HG03280 (cell line): ENCODE data around the gene IFNL1.
"Not testable (repeated sequence)": the region's sequence is repeated elsewhere in the genome, so short reads cannot be mapped to it uniquely, and the experiment has no call there.

ENCODE experiments used
- ATAC-seq: cut with Tn5 transposase; IDR thresholded peaks from one replicate; pipeline ENCODE4 v1.9.1; 2021; ENCODE audit warnings: mild to moderate bottlenecking, moderate library complexity; ENCODE audit not compliant: unreplicated experiment

The IFNL1 gene

GRCh38 chr19:39328046-39328705 is 32.0 kb downstream of the IFNL1 start:
- no peak for ATAC-seq

GRCh38 chr19:39329948-39330347 is 33.7 kb downstream of the IFNL1 start:
- no peak for ATAC-seq

GRCh38 chr19:39332293-39332692 is 36.1 kb downstream of the IFNL1 start:
- ATAC-seq, result no peak

- not testable (repeated sequence) for ATAC-seq
These were observed 36.5 kb downstream of the IFNL1 start for GRCh38 chr19:39332738-39333137.

GRCh38 chr19:39333507-39333906 is 37.3 kb downstream of the IFNL1 start:
- no peak for ATAC-seq

GRCh38 chr19:39334444-39334976 is 38.3 kb downstream of the IFNL1 start:
- no peak for ATAC-seq

- no peak for ATAC-seq
These were observed 39.0 kb downstream of the IFNL1 start for GRCh38 chr19:39335168-39335548.

- ATAC-seq, result no peak
These were observed 40.3 kb downstream of the IFNL1 start for GRCh38 chr19:39336483-39336882.

GRCh38 chr19:39339674-39340073 is 43.5 kb downstream of the IFNL1 start:
- no peak for ATAC-seq

- not testable (repeated sequence) for ATAC-seq
These were observed 43.9 kb downstream of the IFNL1 start for GRCh38 chr19:39340156-39340555.

- ATAC-seq, result no peak
These were observed 45.0 kb downstream of the IFNL1 start for GRCh38 chr19:39341129-39341718.

- ATAC-seq, result peak; percentile 91
These were observed 45.8 kb downstream of the IFNL1 start, which contains the start of gene SAMD4B for GRCh38 chr19:39341719-39342604. Gene SAMD4B (plus strand): TSS chr19:39342421. CDS start chr19:39356894, 14,473 bp downstream.

GRCh38 chr19:39342647-39343305 is 46.6 kb downstream of the IFNL1 start:
- no peak for ATAC-seq

GRCh38 chr19:39345956-39346355 is 49.7 kb downstream of the IFNL1 start:
- ATAC-seq, result no peak

- ATAC-seq, result no peak
These were observed 51.3 kb downstream of the IFNL1 start for GRCh38 chr19:39347332-39348164.
